HEK293 (cell line): Measurements from ENCODE around the gene SCGB3A2.

ENCODE experiments used
- CTCF ChIA-PET: fragments of 350-600 bp; formaldehyde crosslinking; extraction: SDS; loops from one replicate; lab custom pipeline; 2021; ENCODE audit warnings: antibody characterized with exemption; lab: Yijun Ruan, JAX
- POLR2A ChIA-PET: fragments of 300-600 bp; formaldehyde crosslinking; extraction: SDS; loops from one replicate; lab custom pipeline; 2020; ENCODE audit warnings: antibody characterized with exemption, inconsistent platforms; lab: Yijun Ruan, JAX
- H3K27ac ChIP-seq: fragments of 200-500 bp; sonication (Bioruptor generic); 2 replicates; pipeline ENCODE4 v1.5.1; 2014; ENCODE audit warnings: low read depth, low read length, control low read depth, inconsistent platforms; ENCODE audit errors: extremely low read depth
- H3K36me3 ChIP-seq, 2 experiments: fragments of 200-500 bp in 1 of 2; sonication (Bioruptor generic) in 1 of 2; 1 replicate in 1 of 2; 2 replicates in 1 of 2; pipeline ENCODE4 v1.5.1; 2014 to 2017; ENCODE audit warnings: inconsistent platforms in 2 of 2, low read length in 2 of 2; ENCODE audit not compliant: control insufficient read depth in 2 of 2, insufficient read depth in 1 of 2
- H3K4me1 ChIP-seq: fragments of 200-500 bp; sonication (Bioruptor generic); 2 replicates; pipeline ENCODE4 v1.5.1; 2014; ENCODE audit warnings: mild to moderate bottlenecking, low read length, inconsistent platforms; ENCODE audit not compliant: control insufficient read depth, insufficient read depth
- H3K4me3 ChIP-seq: 2 replicates; pipeline ENCODE4 v1.5.1; 2011; ENCODE audit warnings: low read depth, mild to moderate bottlenecking, control low read depth, low read length, moderate library complexity
- H3K9me3 ChIP-seq: fragments of 200-500 bp; sonication (Bioruptor generic); 2 replicates; pipeline ENCODE4 v1.5.1; 2014; ENCODE audit warnings: low read depth, low read length, inconsistent platforms; ENCODE audit not compliant: control insufficient read depth, insufficient read depth
- CTCF ChIP-seq: fragments of 450-650 bp; formaldehyde crosslinking; IDR thresholded peaks from 2 replicates; pipeline ENCODE4 v1.5.1; 2016; ENCODE audit warnings: missing biosample characterization, missing genetic modification characterization
- KLF10 ChIP-seq: fragments of 450-650 bp; IDR thresholded peaks from 2 replicates; pipeline ENCODE4 v1.5.1; 2018; ENCODE audit warnings: missing biosample characterization, mild to moderate bottlenecking, missing genetic modification characterization
- SCRT1 ChIP-seq: fragments of 450-650 bp; formaldehyde crosslinking; IDR thresholded peaks from 2 replicates; pipeline ENCODE4 v1.5.1; 2016; ENCODE audit warnings: missing biosample characterization, missing genetic modification characterization, borderline replicate concordance
- ZBTB11 ChIP-seq: fragments of 450-650 bp; formaldehyde crosslinking; conservative IDR thresholded peaks from 2 replicates; pipeline ENCODE4 v1.5.1; 2016; ENCODE audit warnings: low read depth, missing biosample characterization, missing genetic modification characterization
- ZNF148 ChIP-seq: fragments of 450-650 bp; formaldehyde crosslinking; IDR thresholded peaks from 2 replicates; pipeline ENCODE4 v1.5.0; 2017; ENCODE audit warnings: missing biosample characterization, missing genetic modification characterization, borderline replicate concordance
- ZNF223 ChIP-seq: fragments of 450-650 bp; formaldehyde crosslinking; IDR thresholded peaks from 2 replicates; pipeline ENCODE4 v1.5.1; 2016; ENCODE audit warnings: missing biosample characterization, missing genetic modification characterization
- ZNF324 ChIP-seq: fragments of 450-650 bp; formaldehyde crosslinking; IDR thresholded peaks from 2 replicates; pipeline ENCODE4 v1.5.1; 2016; ENCODE audit warnings: missing biosample characterization, missing genetic modification characterization
- ZNF501 ChIP-seq: fragments of 450-650 bp; formaldehyde crosslinking; IDR thresholded peaks from 2 replicates; pipeline ENCODE4 v1.5.1; 2016; ENCODE audit warnings: missing biosample characterization, missing genetic modification characterization
- ZNF626 ChIP-seq: fragments of 450-650 bp; sonication (Bioruptor Pico); formaldehyde crosslinking; IDR thresholded peaks from 2 replicates; pipeline ENCODE4 v1.5.1; 2018; ENCODE audit warnings: missing biosample characterization, missing genetic modification characterization, inconsistent platforms
- ZNF664 ChIP-seq: fragments of 450-650 bp; formaldehyde crosslinking; IDR thresholded peaks from 2 replicates; pipeline ENCODE4 v1.5.1; 2016; ENCODE audit warnings: missing biosample characterization, missing genetic modification characterization
- ZNF692 ChIP-seq: fragments of 450-650 bp; formaldehyde crosslinking; IDR thresholded peaks from 2 replicates; pipeline ENCODE4 v1.5.1; 2016; ENCODE audit warnings: missing biosample characterization, missing genetic modification characterization
- ZNF830 ChIP-seq: fragments of 450-650 bp; IDR thresholded peaks from 2 replicates; pipeline ENCODE4 v1.5.0; 2018; ENCODE audit warnings: missing biosample characterization, missing genetic modification characterization, low read depth, mild to moderate bottlenecking, moderate library complexity
- ZNF837 ChIP-seq: fragments of 450-650 bp; formaldehyde crosslinking; IDR thresholded peaks from 2 replicates; pipeline ENCODE4 v1.5.1; 2016; ENCODE audit warnings: missing biosample characterization, missing genetic modification characterization
- TF ChIP-seq, protein P1 (sequence below): fragments of 450-650 bp; formaldehyde crosslinking; IDR thresholded peaks from 2 replicates; pipeline ENCODE4 v1.5.1; 2017; ENCODE audit warnings: missing biosample characterization, missing genetic modification characterization
- TF ChIP-seq, protein P2 (sequence below): IDR thresholded peaks from 2 replicates; pipeline ENCODE4 v1.6.1; 2011; ENCODE audit warnings: mild to moderate bottlenecking, low read depth, low read length, borderline replicate concordance

Gene SCGB3A2

DNA sequence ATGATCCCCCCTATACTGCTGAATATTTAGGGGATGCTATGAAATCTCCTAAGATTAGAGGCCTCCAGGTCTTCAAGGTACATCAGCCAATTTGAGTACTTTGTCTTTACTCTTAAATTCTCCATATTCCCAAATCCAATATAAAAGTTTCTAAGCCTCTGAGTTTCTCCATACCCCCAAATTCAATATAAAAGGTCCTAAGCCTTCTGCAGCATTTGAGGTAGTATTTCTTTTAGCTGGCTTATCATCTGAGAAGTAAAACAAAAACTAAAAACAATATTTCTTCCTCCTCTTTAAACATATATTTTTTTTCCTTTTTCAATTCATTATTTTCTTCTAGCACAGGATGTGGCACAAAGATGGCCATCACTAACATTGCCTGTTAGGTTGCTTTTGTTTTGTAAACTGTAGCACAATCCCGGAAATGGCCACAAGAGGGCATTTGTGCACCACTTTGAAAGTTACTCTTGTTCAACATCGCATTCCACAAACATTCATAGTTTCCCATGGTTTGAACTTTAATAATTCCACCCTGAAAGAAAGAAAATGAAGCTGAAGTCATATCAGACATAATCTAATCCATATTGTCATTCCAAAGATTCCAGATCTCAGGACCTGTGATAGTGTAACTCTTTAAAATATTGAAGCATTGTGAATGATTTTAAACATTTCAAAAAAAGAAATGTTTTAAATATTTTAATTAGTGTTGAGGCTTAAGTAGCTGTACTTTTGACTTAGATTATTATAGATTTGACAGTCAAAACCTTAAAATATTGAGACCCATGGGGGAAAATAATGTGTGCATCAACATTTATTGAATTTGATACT, 21.0 kb upstream of the SCGB3A2 start (continued):
- TF ChIP-seq ZNF837 (tag by site-specific recombination) = no peak

- POLR2A ChIA-PET = no interaction called here
- Histone ChIP-seq H3K4me3 (no peak overlapping the region), H3K4me1 (no peaks in the 10 kb centered on the region), H3K27ac (no peak overlapping the region), H3K9me3 (no peaks in the 10 kb centered on the region), H3K36me3 (no peaks in the 10 kb centered on the region)
- TF ChIP-seq ZNF830 (tag by site-specific recombination) = no peak
- no peak for TF ChIP-seq SCRT1 (tag by site-specific recombination)
- TF ChIP-seq, protein P1, sequence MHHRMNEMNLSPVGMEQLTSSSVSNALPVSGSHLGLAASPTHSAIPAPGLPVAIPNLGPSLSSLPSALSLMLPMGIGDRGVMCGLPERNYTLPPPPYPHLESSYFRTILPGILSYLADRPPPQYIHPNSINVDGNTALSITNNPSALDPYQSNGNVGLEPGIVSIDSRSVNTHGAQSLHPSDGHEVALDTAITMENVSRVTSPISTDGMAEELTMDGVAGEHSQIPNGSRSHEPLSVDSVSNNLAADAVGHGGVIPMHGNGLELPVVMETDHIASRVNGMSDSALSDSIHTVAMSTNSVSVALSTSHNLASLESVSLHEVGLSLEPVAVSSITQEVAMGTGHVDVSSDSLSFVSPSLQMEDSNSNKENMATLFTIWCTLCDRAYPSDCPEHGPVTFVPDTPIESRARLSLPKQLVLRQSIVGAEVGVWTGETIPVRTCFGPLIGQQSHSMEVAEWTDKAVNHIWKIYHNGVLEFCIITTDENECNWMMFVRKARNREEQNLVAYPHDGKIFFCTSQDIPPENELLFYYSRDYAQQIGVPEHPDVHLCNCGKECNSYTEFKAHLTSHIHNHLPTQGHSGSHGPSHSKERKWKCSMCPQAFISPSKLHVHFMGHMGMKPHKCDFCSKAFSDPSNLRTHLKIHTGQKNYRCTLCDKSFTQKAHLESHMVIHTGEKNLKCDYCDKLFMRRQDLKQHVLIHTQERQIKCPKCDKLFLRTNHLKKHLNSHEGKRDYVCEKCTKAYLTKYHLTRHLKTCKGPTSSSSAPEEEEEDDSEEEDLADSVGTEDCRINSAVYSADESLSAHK = no peak
- no peak for TF ChIP-seq ZNF223 (tag by site-specific recombination)
- no peak for TF ChIP-seq KLF10 (tag by site-specific recombination)
- no peak for TF ChIP-seq ZBTB11
- no peak for TF ChIP-seq ZNF664
- TF ChIP-seq ZNF501 (tag by site-specific recombination) = no peak
- no peak for TF ChIP-seq ZNF692 (tag by site-specific recombination)
- TF ChIP-seq ZNF626 (tag by site-specific recombination) = no peak
- CTCF ChIA-PET = interaction anchor here (0.9 to 9.4 kb wide), 13 partner anchors 11 to 350 kb away, joined by 3 to 172 read pairs (median 5); no protein-coding TSS in a partner anchor
Observed at GRCh38 chr5:147858565-147858964, 19.9 kb upstream of the SCGB3A2 start.

- Histone ChIP-seq H3K36me3 (no peaks in the 10 kb centered on the region), H3K9me3 (no peaks in the 10 kb centered on the region), H3K4me3 (no peak overlapping the region), H3K27ac (no peak overlapping the region), H3K4me1 (no peaks in the 10 kb centered on the region)
- POLR2A ChIA-PET = no interaction called here
- CTCF ChIA-PET = interaction anchor here (0.5 to 9.4 kb wide), 8 partner anchors 16 to 871 kb away, joined by 3 to 172 read pairs (median 4); no protein-coding TSS in a partner anchor
- TF ChIP-seq ZNF324 (no peak), ZNF148 (tag by site-specific recombination) (no peak), CTCF (tag by site-specific recombination) (no peak), ZNF626 (tag by site-specific recombination) (no peak)
- TF ChIP-seq, protein P2, sequence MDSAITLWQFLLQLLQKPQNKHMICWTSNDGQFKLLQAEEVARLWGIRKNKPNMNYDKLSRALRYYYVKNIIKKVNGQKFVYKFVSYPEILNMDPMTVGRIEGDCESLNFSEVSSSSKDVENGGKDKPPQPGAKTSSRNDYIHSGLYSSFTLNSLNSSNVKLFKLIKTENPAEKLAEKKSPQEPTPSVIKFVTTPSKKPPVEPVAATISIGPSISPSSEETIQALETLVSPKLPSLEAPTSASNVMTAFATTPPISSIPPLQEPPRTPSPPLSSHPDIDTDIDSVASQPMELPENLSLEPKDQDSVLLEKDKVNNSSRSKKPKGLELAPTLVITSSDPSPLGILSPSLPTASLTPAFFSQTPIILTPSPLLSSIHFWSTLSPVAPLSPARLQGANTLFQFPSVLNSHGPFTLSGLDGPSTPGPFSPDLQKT = no peak
Observed at GRCh38 chr5:147859962-147860640, 18.4 kb upstream of the SCGB3A2 start.
